Measurements from ENCODE around the gene NXN. TPM values are rescaled to one million over a fixed set of nuclear protein-coding genes. Genes with fewer than 3 reads are reported as not detected.

Gene NXN
- polyA plus RNA-seq, 1 donor from 2014 or later = 14.8 TPM

DNA sequence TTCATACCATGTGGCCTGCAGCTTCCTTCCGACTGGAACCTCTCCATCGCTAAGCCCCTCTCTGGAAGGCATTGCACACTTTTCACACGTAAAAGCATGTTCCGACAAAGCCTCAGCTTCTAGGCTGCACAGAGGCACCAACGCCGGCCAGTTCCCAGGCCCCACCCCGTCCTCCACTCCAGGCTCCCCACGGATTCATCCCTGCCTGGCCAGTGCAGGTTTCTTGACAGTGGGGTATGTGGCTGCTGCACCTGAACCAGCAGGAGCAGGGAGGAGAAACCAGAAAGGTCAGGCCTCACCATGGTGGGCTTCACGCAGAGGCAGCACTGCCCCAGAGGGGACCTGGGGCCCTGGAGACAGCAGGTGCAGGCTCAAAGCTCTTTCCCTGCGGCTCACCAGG, 31.6 kb upstream of the NXN start:
- Histone ChIP-seq H3K9me2 (ENCODE audit: insufficient read depth, low read length) (no peaks in the 10 kb centered on the region), H3K4me2 (ENCODE audit: low read length) (no peak overlapping the region), H3K36me3 (ENCODE audit: insufficient read depth, low read length) (no peaks in the 10 kb centered on the region), H3K9ac (ENCODE audit: low read length) (no peak overlapping the region), H3F3A (ENCODE audit: insufficient read depth, low read length, poor library complexity, severe bottlenecking) (no peaks in the 10 kb centered on the region), H3K9me3 (ENCODE audit: low read length) (no peaks in the 10 kb centered on the region), H3K79me2 (replicated peaks; ENCODE audit: insufficient read depth, low read length) (no peaks in the 10 kb centered on the region), H2AFZ (ENCODE audit: low read depth, low read length) (no peak overlapping the region), H3K27me3 (ENCODE audit: insufficient read depth, low read depth, low read length) (no peaks in the 10 kb centered on the region), H3K4me3 (ENCODE audit: low read length) (no peak overlapping the region), H4K20me1 (ENCODE audit: insufficient read depth) (no peaks in the 10 kb centered on the region), H3K27ac (ENCODE audit: low read length) (no peak overlapping the region)
- TF ChIP-seq POLR2AphosphoS5 (IDR thresholded peaks at IDR 0.05) (no peak), CTCF (IDR thresholded peaks at IDR 0.05; ENCODE audit: poor library complexity, severe bottlenecking) (no peak), TAF1 (IDR thresholded peaks at IDR 0.05; ENCODE audit: low read depth) (no peak), MXI1 (conservative IDR thresholded peaks at IDR 0.05; ENCODE audit: poor library complexity, severe bottlenecking) (no peak), EP300 (conservative IDR thresholded peaks at IDR 0.05; ENCODE audit: poor library complexity, severe bottlenecking) (no peak), EZH2 (IDR thresholded peaks at IDR 0.05; ENCODE audit: borderline replicate concordance, insufficient read depth, low read length, poor library complexity, severe bottlenecking) (no peak), SMC3 (conservative IDR thresholded peaks at IDR 0.05; ENCODE audit: poor library complexity) (no peak), REST (IDR thresholded peaks at IDR 0.05; ENCODE audit: borderline replicate concordance) (no peak), RAD21 (conservative IDR thresholded peaks at IDR 0.05) (no peak)

DNA sequence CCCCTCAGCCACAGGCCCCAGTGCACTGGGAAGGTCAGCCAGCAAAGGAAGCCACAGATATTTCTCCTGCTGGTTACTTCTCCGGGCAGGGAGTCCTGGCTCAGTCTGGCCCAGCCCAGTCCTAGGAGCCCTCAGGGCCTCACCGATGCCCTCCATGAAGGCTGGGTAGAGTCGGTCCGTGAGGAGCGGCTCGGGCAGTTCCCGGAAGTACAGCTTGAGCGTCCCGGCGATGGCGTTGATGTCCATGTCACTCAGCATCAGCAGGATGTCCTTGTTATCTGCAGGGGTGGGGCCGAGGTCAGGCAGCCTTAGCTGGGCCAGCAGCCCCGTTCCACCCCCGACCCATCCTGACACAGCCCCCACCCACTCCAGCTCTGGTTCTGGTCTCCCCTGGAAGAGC, 31.0 kb upstream of the NXN start:
- Histone ChIP-seq H3K4me2 (ENCODE audit: low read length) (no peak overlapping the region), H3K9ac (ENCODE audit: low read length) (no peak overlapping the region), H3K79me2 (replicated peaks; ENCODE audit: insufficient read depth, low read length) (no peaks in the 10 kb centered on the region), H3K36me3 (ENCODE audit: insufficient read depth, low read length) (no peaks in the 10 kb centered on the region), H2AFZ (ENCODE audit: low read depth, low read length) (no peak overlapping the region), H3K9me2 (ENCODE audit: insufficient read depth, low read length) (no peaks in the 10 kb centered on the region), H3K27me3 (ENCODE audit: insufficient read depth, low read depth, low read length) (no peaks in the 10 kb centered on the region), H4K20me1 (ENCODE audit: insufficient read depth) (no peaks in the 10 kb centered on the region), H3K9me3 (ENCODE audit: low read length) (no peaks in the 10 kb centered on the region), H3K4me3 (ENCODE audit: low read length) (no peak overlapping the region), H3F3A (ENCODE audit: insufficient read depth, low read length, poor library complexity, severe bottlenecking) (no peaks in the 10 kb centered on the region), H3K27ac (ENCODE audit: low read length) (no peak overlapping the region)
- TF ChIP-seq RAD21 (conservative IDR thresholded peaks at IDR 0.05) (no peak), POLR2AphosphoS5 (IDR thresholded peaks at IDR 0.05) (no peak), EP300 (conservative IDR thresholded peaks at IDR 0.05; ENCODE audit: poor library complexity, severe bottlenecking) (no peak), TAF1 (IDR thresholded peaks at IDR 0.05; ENCODE audit: low read depth) (no peak), SMC3 (conservative IDR thresholded peaks at IDR 0.05; ENCODE audit: poor library complexity) (no peak), CTCF (IDR thresholded peaks at IDR 0.05; ENCODE audit: poor library complexity, severe bottlenecking) (no peak), EZH2 (IDR thresholded peaks at IDR 0.05; ENCODE audit: borderline replicate concordance, insufficient read depth, low read length, poor library complexity, severe bottlenecking) (no peak), REST (IDR thresholded peaks at IDR 0.05; ENCODE audit: borderline replicate concordance) (no peak), MXI1 (conservative IDR thresholded peaks at IDR 0.05; ENCODE audit: poor library complexity, severe bottlenecking) (no peak)
